HEK293 (cell line): ENCODE results near the gene HRAS.

Experiments
- CTCF ChIP-seq: fragments of 450-650 bp; formaldehyde crosslinking; IDR thresholded peaks from 2 replicates; pipeline ENCODE4 v1.5.1; 2016; ENCODE audit warnings: missing biosample characterization, missing genetic modification characterization
- MEIS1 ChIP-seq: sonication (generic); formaldehyde crosslinking; IDR thresholded peaks from 2 replicates; pipeline ENCODE4 v1.8.1; 2022; ENCODE audit warnings: missing genetic modification reagents, mild to moderate bottlenecking, borderline replicate concordance
- PATZ1 ChIP-seq: fragments of 450-650 bp; formaldehyde crosslinking; IDR thresholded peaks from 2 replicates; pipeline ENCODE4 v1.5.1; 2016; ENCODE audit warnings: missing biosample characterization, missing genetic modification characterization
- PRDM10 ChIP-seq: fragments of 450-650 bp; formaldehyde crosslinking; IDR thresholded peaks from 2 replicates; pipeline ENCODE4 v1.5.1; 2016; ENCODE audit warnings: missing biosample characterization, missing genetic modification characterization
- SALL2 ChIP-seq: fragments of 450-650 bp; formaldehyde crosslinking; IDR thresholded peaks from 2 replicates; pipeline ENCODE4 v1.5.0; 2017; ENCODE audit warnings: missing biosample characterization, mild to moderate bottlenecking, missing genetic modification characterization, borderline replicate concordance
- SCRT2 ChIP-seq: fragments of 450-650 bp; formaldehyde crosslinking; IDR thresholded peaks from 2 replicates; pipeline ENCODE4 v1.5.1; 2016; ENCODE audit warnings: missing biosample characterization, missing genetic modification characterization
- SP3 ChIP-seq: fragments of 450-650 bp; formaldehyde crosslinking; IDR thresholded peaks from 2 replicates; pipeline ENCODE4 v1.5.1; 2016; ENCODE audit warnings: missing biosample characterization, missing genetic modification characterization
- ZBTB10 ChIP-seq: fragments of 450-650 bp; formaldehyde crosslinking; IDR thresholded peaks from 2 replicates; pipeline ENCODE4 v1.5.1; 2016; ENCODE audit warnings: missing biosample characterization, missing genetic modification characterization
- ZBTB8A ChIP-seq: fragments of 450-650 bp; formaldehyde crosslinking; IDR thresholded peaks from 2 replicates; pipeline ENCODE4 v1.5.1; 2016; ENCODE audit warnings: missing biosample characterization, missing genetic modification characterization
- ZFHX2 ChIP-seq: fragments of 450-650 bp; formaldehyde crosslinking; conservative IDR thresholded peaks from 2 replicates; pipeline ENCODE4 v1.5.1; 2016; ENCODE audit warnings: missing biosample characterization, missing genetic modification characterization
- ZFP3 ChIP-seq: fragments of 450-650 bp; formaldehyde crosslinking; IDR thresholded peaks from 2 replicates; pipeline ENCODE4 v1.5.1; 2016; ENCODE audit warnings: low read depth, missing biosample characterization, missing genetic modification characterization
- ZFP37 ChIP-seq: fragments of 450-650 bp; formaldehyde crosslinking; IDR thresholded peaks from 2 replicates; pipeline ENCODE4 v1.5.1; 2016; ENCODE audit warnings: missing biosample characterization, missing genetic modification characterization
- ZNF184 ChIP-seq: fragments of 450-650 bp; IDR thresholded peaks from 2 replicates; pipeline ENCODE4 v1.5.1; 2018; ENCODE audit warnings: missing biosample characterization, mild to moderate bottlenecking, missing genetic modification characterization
- ZNF211 ChIP-seq: fragments of 450-650 bp; formaldehyde crosslinking; IDR thresholded peaks from 2 replicates; pipeline ENCODE4 v1.5.1; 2016; ENCODE audit warnings: low read depth, missing biosample characterization, missing genetic modification characterization
- ZNF214 ChIP-seq: fragments of 450-650 bp; formaldehyde crosslinking; IDR thresholded peaks from 2 replicates; pipeline ENCODE4 v1.5.1; 2017; ENCODE audit warnings: missing biosample characterization, mild to moderate bottlenecking, missing genetic modification characterization, borderline replicate concordance
- ZNF416 ChIP-seq: fragments of 450-650 bp; formaldehyde crosslinking; IDR thresholded peaks from 2 replicates; pipeline ENCODE4 v1.5.1; 2016; ENCODE audit warnings: missing biosample characterization, missing genetic modification characterization
- ZNF426 ChIP-seq: fragments of 450-650 bp; formaldehyde crosslinking; IDR thresholded peaks from 2 replicates; pipeline ENCODE4 v1.5.1; 2017; ENCODE audit warnings: missing biosample characterization, missing genetic modification characterization, mild to moderate bottlenecking, inconsistent platforms, moderate library complexity
- ZNF488 ChIP-seq: fragments of 450-650 bp; formaldehyde crosslinking; IDR thresholded peaks from 2 replicates; pipeline ENCODE4 v1.5.1; 2016; ENCODE audit warnings: missing biosample characterization, missing genetic modification characterization
- ZNF544 ChIP-seq: fragments of 450-650 bp; formaldehyde crosslinking; IDR thresholded peaks from 2 replicates; pipeline ENCODE4 v1.5.0; 2017; ENCODE audit warnings: missing biosample characterization, missing genetic modification characterization
- TF ChIP-seq, protein P1 (sequence below): IDR thresholded peaks from 2 replicates; pipeline ENCODE4 v1.6.1; 2011; ENCODE audit warnings: mild to moderate bottlenecking, low read depth, low read length, borderline replicate concordance
- TF ChIP-seq, protein P2 (sequence below): fragments of 450-650 bp; formaldehyde crosslinking; optimal IDR thresholded peaks from 2 replicates; pipeline ENCODE3; 2016; ENCODE audit warnings: missing biosample characterization, mild to moderate bottlenecking, missing genetic modification characterization
- TF ChIP-seq, protein P3 (sequence below): fragments of 450-650 bp; formaldehyde crosslinking; IDR thresholded peaks from 2 replicates; pipeline ENCODE4 v1.5.1; 2016; ENCODE audit warnings: missing biosample characterization, missing genetic modification characterization

HRAS gene

GRCh38 chr11:567629-568292 lies 32.4 kb upstream of the HRAS start (continued):
- TF ChIP-seq, protein P1, sequence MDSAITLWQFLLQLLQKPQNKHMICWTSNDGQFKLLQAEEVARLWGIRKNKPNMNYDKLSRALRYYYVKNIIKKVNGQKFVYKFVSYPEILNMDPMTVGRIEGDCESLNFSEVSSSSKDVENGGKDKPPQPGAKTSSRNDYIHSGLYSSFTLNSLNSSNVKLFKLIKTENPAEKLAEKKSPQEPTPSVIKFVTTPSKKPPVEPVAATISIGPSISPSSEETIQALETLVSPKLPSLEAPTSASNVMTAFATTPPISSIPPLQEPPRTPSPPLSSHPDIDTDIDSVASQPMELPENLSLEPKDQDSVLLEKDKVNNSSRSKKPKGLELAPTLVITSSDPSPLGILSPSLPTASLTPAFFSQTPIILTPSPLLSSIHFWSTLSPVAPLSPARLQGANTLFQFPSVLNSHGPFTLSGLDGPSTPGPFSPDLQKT, result no peak
- no peak for TF ChIP-seq ZNF426
- TF ChIP-seq, protein P2, sequence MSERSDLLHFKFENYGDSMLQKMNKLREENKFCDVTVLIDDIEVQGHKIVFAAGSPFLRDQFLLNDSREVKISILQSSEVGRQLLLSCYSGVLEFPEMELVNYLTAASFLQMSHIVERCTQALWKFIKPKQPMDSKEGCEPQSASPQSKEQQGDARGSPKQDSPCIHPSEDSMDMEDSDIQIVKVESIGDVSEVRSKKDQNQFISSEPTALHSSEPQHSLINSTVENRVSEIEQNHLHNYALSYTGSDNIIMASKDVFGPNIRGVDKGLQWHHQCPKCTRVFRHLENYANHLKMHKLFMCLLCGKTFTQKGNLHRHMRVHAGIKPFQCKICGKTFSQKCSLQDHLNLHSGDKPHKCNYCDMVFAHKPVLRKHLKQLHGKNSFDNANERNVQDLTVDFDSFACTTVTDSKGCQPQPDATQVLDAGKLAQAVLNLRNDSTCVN, result peak; percentile 38
- no peak for TF ChIP-seq ZBTB10 (tag by site-specific recombination)
- TF ChIP-seq ZNF211 (tag by site-specific recombination), result no peak
- TF ChIP-seq SCRT2 (tag by site-specific recombination), result no peak
- TF ChIP-seq PATZ1 (tag by site-specific recombination), result no peak; the same call in 1 of the 2 replicates
- no peak for TF ChIP-seq MEIS1
- TF ChIP-seq ZNF488 (tag by site-specific recombination), result no peak
- no peak for TF ChIP-seq PRDM10 (tag by site-specific recombination)
- TF ChIP-seq, protein P3, sequence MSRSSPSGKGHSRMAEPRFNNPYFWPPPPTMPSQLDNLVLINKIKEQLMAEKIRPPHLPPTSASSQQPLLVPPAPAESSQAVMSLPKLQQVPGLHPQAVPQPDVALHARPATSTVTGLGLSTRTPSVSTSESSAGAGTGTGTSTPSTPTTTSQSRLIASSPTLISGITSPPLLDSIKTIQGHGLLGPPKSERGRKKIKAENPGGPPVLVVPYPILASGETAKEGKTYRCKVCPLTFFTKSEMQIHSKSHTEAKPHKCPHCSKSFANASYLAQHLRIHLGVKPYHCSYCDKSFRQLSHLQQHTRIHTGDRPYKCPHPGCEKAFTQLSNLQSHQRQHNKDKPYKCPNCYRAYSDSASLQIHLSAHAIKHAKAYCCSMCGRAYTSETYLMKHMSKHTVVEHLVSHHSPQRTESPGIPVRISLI (tag by site-specific recombination), result no peak
- TF ChIP-seq ZBTB8A (tag by site-specific recombination), result peak; percentile 55
- no peak for TF ChIP-seq CTCF
- TF ChIP-seq SP3 (tag by site-specific recombination), result peak; percentile 34; the same call in 1 of the 2 replicates
- no peak for TF ChIP-seq ZNF184 (tag by site-specific recombination)
- TF ChIP-seq ZFHX2 (tag by site-specific recombination), result peak; percentile 31; the same call in 1 of the 2 replicates
- no peak for TF ChIP-seq ZNF214 (tag by site-specific recombination)
- TF ChIP-seq ZNF416 (tag by site-specific recombination), result no peak
- no peak for TF ChIP-seq SALL2 (tag by site-specific recombination)
- no peak for TF ChIP-seq ZFP37 (tag by site-specific recombination)
- no peak for TF ChIP-seq ZNF544 (tag by site-specific recombination)
- TF ChIP-seq ZFP3 (tag by site-specific recombination), result no peak
